ENCODE data around the gene LRMDA.

- TF ChIP-seq CTCF (IDR thresholded peaks at IDR 0.05), result no peak
- no peak for TF ChIP-seq POLR2A (IDR thresholded peaks at IDR 0.05)
These were observed 879.2 kb downstream of the LRMDA start for GRCh38 chr10:76310588-76311080.

All from body of pancreas (tissue), 4 donors.